ENCODE measurements around the gene ALG13. TPM values are rescaled to one million over a fixed set of nuclear protein-coding genes. Genes with fewer than 3 reads are reported as not detected.
"Not testable (repeated sequence)": the region's sequence is repeated elsewhere in the genome, so short reads cannot be mapped to it uniquely, and the experiment has no call there.

ALG13 gene
- total RNA-seq, 1 donor from 2014 or later = 45.4 TPM

DNA sequence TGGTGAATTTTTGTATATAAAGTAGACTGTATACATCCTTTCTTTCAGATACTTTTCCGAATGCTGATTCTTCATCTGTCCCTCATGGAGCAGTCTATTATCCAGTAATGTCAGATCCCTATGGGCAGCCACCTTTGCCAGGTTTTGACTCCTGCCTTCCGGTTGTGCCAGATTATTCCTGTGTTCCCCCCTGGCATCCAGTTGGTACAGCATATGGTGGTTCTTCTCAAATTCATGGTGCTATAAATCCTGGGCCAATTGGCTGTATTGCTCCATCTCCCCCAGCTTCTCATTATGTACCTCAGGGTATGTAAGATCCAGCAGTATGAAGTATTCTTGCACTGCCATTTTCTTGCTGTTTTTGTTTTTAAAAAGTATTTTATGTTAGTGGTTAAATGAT is 78.7 kb downstream of the ALG13 start:
- no peak for DNase-seq

DNA sequence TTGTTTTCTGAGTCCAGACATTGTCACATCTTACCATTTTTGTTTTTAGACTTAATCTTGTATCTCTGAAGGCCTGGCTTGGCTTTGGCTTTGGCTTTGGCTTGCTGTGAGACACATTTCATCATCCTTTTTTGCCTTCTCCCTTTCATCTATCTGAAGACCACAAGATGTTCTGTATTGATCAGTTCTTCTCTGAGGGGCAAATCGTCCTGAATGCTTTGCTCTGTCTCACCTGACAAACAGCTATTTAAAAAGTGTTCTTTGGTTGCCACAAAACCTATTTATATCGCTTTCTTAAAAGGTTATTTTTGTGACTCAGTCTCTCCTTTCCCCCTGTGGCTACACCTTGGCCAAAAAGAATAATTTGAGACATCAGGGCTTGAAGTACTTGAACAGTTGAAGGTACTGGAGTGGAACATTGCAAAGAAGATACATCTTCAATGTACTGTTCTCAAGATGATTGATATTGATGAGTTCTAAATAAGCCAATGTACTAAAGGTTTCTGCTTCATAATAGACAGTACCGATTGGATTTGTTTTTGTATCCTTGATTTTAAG is 80.7 kb downstream of the ALG13 start:
- no peak for DNase-seq

GRCh38 chrX:111778591-111778990 is 97.6 kb downstream of the ALG13 start:
- no peak for DNase-seq

DNA sequence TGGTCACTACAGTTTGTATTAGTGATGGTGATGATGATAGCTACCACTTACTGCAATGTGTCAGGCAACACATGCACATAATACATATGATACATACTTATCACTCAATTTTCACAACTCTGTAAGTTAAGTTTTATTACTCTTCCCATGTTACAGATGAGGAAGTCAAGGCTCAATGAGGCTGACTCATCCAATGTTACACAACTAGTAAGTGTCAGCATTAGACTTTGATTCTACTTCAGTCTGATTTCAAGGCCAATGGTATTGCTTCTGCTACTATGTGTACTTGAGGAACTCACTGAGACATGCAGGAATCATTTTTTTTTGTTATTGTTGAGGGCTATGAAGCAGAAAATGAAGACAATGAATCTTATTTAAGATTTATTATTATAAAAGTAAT is 98.6 kb downstream of the ALG13 start:
- DNase-seq = no peak

- DNase-seq = no peak
These were observed 103.7 kb downstream of the ALG13 start for GRCh38 chrX:111784667-111785066.

DNA sequence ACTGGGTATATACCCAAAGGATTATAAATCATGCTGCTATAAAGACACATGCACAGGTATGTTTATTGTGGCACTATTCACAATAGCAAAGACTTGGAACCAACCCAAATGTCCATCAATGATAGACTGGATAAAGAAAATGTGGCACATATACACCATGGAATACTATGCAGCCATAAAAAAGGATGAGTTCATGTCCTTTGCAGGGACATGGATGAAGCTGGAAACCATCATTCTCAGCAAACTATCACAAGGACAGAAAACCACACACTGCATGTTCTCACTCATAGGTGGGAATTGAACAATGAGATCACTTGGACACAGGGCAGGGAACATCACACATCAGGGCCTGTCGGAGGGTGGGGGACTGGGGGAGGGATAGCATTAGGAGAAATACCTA is 109.1 kb downstream of the ALG13 start:
- not testable (repeated sequence) for DNase-seq

Small RNAs within 50 kb of the gene (small RNA-seq; reads per million reads assigned to genes)
- gene RNA5SP512 (ENCODE audit: low replicate concordance) = not detected

Other genes with a start within 250 kb of the ALG13 start
- 0.10 TPM for gene SERTM2, start 169.5 kb upstream of the ALG13 start, total RNA-seq
- gene TRPC5OS, start 195.0 kb downstream of the ALG13 start, total RNA-seq = not detected

All from skin of body (tissue), 3 donors.